Fibroblast of lung (primary cell): Measurements from ENCODE around the gene PXDC1.

Source experiments
- EZH2 ChIP-seq: IDR thresholded peaks from 2 replicates; pipeline ENCODE4 v1.5.1; 2012; ENCODE audit warnings: low read length, control low read depth, mild to moderate bottlenecking; ENCODE audit errors: missing control alignments
- TF ChIP-seq, protein P1 (sequence below), 2 donors: IDR thresholded peaks in 1 of 2; conservative IDR thresholded peaks in 1 of 2; 1 replicate in 1 of 2; 2 replicates in 1 of 2; pipeline ENCODE4 v1.5.1; 2011 to 2012; ENCODE audit warnings: low read length in 2 of 2, control low read depth in 1 of 2, inconsistent platforms in 1 of 2, low read depth in 1 of 2, mild to moderate bottlenecking in 1 of 2

GRCh38 chr6:3755637-3756545 is 4.4 kb upstream of the PXDC1 start:
- TF ChIP-seq, protein P1, sequence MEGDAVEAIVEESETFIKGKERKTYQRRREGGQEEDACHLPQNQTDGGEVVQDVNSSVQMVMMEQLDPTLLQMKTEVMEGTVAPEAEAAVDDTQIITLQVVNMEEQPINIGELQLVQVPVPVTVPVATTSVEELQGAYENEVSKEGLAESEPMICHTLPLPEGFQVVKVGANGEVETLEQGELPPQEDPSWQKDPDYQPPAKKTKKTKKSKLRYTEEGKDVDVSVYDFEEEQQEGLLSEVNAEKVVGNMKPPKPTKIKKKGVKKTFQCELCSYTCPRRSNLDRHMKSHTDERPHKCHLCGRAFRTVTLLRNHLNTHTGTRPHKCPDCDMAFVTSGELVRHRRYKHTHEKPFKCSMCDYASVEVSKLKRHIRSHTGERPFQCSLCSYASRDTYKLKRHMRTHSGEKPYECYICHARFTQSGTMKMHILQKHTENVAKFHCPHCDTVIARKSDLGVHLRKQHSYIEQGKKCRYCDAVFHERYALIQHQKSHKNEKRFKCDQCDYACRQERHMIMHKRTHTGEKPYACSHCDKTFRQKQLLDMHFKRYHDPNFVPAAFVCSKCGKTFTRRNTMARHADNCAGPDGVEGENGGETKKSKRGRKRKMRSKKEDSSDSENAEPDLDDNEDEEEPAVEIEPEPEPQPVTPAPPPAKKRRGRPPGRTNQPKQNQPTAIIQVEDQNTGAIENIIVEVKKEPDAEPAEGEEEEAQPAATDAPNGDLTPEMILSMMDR (conservative IDR thresholded peaks at IDR 0.05 in 1 of 2, IDR thresholded peaks at IDR 0.05 in 1 of 2; ENCODE audit: low read depth in 1 of 2, low read length in 2 of 2) = no peak
- no peak for TF ChIP-seq EZH2
